Measurements from ENCODE around the gene COPS3. TPM values are rescaled to one million over a fixed set of nuclear protein-coding genes. Genes with fewer than 3 reads are reported as not detected.

Gene COPS3
- total and polyA plus RNA-seq, 9 of the 15 experiments (the other 6 are each of a cell fraction or from before 2014, with no cell fraction given) = 92.4 to 295 (median 167) TPM

DNA sequence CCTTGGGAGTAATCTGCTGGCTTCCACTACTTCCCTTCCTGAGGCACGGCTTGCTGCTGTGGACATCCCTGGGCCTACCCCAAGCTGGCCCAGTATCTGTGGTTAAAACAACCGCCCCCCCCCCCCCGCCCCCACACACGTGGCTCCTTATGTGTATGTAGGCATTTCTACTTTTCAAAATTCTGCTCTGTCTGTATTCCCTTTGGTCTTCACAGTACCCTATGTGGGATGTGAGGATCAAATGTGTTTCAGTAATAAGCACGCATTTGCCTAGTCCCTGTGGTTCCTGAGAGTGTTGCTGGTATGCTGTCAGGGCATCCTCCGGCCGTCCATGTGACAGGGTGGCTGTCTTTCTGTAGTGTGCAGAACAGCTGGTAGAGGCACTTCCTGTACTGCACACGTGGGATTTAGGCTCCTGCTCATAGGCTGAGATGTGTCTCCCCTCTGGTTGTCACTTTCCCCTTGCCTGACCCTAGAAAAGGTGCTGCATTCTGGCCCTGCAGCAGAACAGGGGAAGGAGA is 24.3 kb upstream of the COPS3 start (continued):
- TF ChIP-seq, protein P1, sequence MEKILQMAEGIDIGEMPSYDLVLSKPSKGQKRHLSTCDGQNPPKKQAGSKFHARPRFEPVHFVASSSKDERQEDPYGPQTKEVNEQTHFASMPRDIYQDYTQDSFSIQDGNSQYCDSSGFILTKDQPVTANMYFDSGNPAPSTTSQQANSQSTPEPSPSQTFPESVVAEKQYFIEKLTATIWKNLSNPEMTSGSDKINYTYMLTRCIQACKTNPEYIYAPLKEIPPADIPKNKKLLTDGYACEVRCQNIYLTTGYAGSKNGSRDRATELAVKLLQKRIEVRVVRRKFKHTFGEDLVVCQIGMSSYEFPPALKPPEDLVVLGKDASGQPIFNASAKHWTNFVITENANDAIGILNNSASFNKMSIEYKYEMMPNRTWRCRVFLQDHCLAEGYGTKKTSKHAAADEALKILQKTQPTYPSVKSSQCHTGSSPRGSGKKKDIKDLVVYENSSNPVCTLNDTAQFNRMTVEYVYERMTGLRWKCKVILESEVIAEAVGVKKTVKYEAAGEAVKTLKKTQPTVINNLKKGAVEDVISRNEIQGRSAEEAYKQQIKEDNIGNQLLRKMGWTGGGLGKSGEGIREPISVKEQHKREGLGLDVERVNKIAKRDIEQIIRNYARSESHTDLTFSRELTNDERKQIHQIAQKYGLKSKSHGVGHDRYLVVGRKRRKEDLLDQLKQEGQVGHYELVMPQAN (IDR thresholded peaks at IDR 0.05; ENCODE audit: borderline replicate concordance) = peak; percentile 95
- TF ChIP-seq GATA2 (CRISPR knock-in tag; IDR thresholded peaks at IDR 0.05) (no peak), MYC (IDR thresholded peaks at IDR 0.05; ENCODE audit: low read depth, low read length) (peak; percentile 77), MYC (CRISPR knock-in tag; IDR thresholded peaks at IDR 0.05; ENCODE audit: borderline replicate concordance, low read depth) (no peak), ZNF707 (CRISPR knock-in tag; conservative IDR thresholded peaks at IDR 0.05) (no peak), GTF2E2 (tag; IDR thresholded peaks at IDR 0.05) (no peak), ZNF785 (CRISPR knock-in tag; IDR thresholded peaks at IDR 0.05) (no peak), ZNF75A (CRISPR knock-in tag; IDR thresholded peaks at IDR 0.05) (no peak), MIER1 (IDR thresholded peaks at IDR 0.05; ENCODE audit: low read depth) (no peak), FOSL1 (tag; conservative IDR thresholded peaks at IDR 0.05) (no peak), SAP30 (IDR thresholded peaks at IDR 0.05; ENCODE audit: borderline replicate concordance, insufficient read depth, low read depth, low read length, poor library complexity, severe bottlenecking) (no peak), CHD4 (IDR thresholded peaks at IDR 0.05; ENCODE audit: insufficient read depth, insufficient replicate concordance, low read depth, low read length, poor library complexity, severe bottlenecking) (no peak), ZNF146 (CRISPR knock-in tag; IDR thresholded peaks at IDR 0.05; ENCODE audit: unreplicated experiment) (no peak), NR4A1 (CRISPR knock-in tag; IDR thresholded peaks at IDR 0.05) (no peak), NR4A1 (tag; IDR thresholded peaks at IDR 0.05) (no peak), KLF10 (CRISPR knock-in tag; IDR thresholded peaks at IDR 0.05) (no peak), SREBF2 (CRISPR knock-in tag; IDR thresholded peaks at IDR 0.05) (no peak), TBP (optimal IDR thresholded peaks at IDR 0.05; ENCODE audit: low read depth, low read length) (no peak), RFX1 (IDR thresholded peaks at IDR 0.05) (no peak), ZKSCAN1 (IDR thresholded peaks at IDR 0.05; ENCODE audit: low read depth, low read length) (no peak), ZNF311 (CRISPR knock-in tag; IDR thresholded peaks at IDR 0.05) (no peak)
- TF ChIP-seq, protein P2, sequence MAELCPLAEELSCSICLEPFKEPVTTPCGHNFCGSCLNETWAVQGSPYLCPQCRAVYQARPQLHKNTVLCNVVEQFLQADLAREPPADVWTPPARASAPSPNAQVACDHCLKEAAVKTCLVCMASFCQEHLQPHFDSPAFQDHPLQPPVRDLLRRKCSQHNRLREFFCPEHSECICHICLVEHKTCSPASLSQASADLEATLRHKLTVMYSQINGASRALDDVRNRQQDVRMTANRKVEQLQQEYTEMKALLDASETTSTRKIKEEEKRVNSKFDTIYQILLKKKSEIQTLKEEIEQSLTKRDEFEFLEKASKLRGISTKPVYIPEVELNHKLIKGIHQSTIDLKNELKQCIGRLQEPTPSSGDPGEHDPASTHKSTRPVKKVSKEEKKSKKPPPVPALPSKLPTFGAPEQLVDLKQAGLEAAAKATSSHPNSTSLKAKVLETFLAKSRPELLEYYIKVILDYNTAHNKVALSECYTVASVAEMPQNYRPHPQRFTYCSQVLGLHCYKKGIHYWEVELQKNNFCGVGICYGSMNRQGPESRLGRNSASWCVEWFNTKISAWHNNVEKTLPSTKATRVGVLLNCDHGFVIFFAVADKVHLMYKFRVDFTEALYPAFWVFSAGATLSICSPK (IDR thresholded peaks at IDR 0.05; ENCODE audit: borderline replicate concordance) = no peak
- TF ChIP-seq, protein P3, sequence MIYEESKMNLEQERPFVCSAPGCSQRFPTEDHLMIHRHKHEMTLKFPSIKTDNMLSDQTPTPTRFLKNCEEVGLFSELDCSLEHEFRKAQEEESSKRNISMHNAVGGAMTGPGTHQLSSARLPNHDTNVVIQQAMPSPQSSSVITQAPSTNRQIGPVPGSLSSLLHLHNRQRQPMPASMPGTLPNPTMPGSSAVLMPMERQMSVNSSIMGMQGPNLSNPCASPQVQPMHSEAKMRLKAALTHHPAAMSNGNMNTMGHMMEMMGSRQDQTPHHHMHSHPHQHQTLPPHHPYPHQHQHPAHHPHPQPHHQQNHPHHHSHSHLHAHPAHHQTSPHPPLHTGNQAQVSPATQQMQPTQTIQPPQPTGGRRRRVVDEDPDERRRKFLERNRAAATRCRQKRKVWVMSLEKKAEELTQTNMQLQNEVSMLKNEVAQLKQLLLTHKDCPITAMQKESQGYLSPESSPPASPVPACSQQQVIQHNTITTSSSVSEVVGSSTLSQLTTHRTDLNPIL (CRISPR knock-in tag; IDR thresholded peaks at IDR 0.05) = no peak
- TF ChIP-seq, protein P4, sequence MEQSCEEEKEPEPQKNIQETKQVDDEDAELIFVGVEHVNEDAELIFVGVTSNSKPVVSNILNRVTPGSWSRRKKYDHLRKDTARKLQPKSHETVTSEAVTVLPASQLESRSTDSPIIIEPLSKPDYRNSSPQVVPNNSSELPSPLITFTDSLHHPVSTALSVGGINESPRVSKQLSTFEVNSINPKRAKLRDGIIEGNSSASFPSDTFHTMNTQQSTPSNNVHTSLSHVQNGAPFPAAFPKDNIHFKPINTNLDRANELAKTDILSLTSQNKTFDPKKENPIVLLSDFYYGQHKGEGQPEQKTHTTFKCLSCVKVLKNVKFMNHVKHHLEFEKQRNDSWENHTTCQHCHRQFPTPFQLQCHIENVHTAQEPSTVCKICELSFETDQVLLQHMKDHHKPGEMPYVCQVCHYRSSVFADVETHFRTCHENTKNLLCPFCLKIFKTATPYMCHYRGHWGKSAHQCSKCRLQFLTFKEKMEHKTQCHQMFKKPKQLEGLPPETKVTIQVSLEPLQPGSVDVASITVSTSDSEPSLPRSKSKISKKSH (CRISPR knock-in tag; IDR thresholded peaks at IDR 0.05) = no peak

Measured in K562 (cell line).